AG09319 (cell line): ENCODE measurements around the gene PDZD2.
"Not testable (repeated sequence)": the region's sequence is repeated elsewhere in the genome, so short reads cannot be mapped to it uniquely, and the experiment has no call there.

ENCODE experiments used
- DNase-seq: peaks from one replicate; pipeline ENCODE4 v3.0.0-alpha.2; 2010; ENCODE audit warnings: low read depth; ENCODE audit errors: extremely low read depth
- CTCF ChIP-seq: IDR thresholded peaks from 2 replicates; pipeline ENCODE4 v1.5.1; 2011; ENCODE audit warnings: low read depth, mild to moderate bottlenecking, inconsistent platforms, low read length, moderate library complexity

PDZD2 gene

DNA sequence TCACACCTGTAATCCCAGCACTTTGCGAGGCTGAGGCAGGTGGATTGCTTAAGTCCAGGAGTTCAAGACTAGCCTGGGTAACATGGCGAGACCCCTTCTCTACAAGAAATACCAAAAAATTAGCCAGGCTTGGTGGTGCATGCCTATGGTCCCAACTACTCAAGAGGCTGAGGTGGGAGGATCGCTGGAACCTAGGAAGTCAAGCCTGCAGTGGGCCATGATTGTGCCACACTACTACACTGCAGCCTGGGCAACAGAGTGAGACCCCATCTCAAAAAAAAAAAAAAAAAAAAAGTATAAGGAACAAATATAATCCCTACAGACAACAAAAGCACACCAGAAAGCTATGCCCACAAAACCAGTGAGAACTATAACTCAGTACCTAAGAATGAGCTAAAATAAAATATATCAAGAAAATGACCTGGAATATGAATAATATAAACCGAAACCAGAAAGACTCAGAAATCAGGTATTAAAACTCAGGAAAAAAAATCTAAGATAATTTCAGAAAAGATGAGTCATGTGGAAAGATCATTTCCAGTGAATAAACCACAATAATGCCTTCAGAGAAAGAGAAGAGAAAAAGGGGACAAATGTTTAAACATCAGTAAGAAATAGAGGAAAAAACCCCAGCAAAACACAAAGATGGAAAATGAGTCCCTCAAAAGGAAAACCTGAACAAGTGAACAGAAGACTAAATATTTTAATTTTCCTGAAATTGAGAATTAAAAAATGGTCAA, 477.8 kb downstream of the PDZD2 start:
- no peak for DNase-seq
- no peak for TF ChIP-seq CTCF

- not testable (repeated sequence) for DNase-seq
These were observed 480.0 kb downstream of the PDZD2 start for GRCh38 chr5:32118922-32119321.

- no peak for TF ChIP-seq CTCF
These were observed 484.3 kb downstream of the PDZD2 start for GRCh38 chr5:32123058-32123805.

GRCh38 chr5:32123889-32124676, 485.2 kb downstream of the PDZD2 start:
- DNase-seq, result no peak
- TF ChIP-seq CTCF, result no peak

More at GRCh38 chr5:32123058-32123805, 484.3 kb downstream of the PDZD2 start:
- DNase-seq, result no peak

DNA sequence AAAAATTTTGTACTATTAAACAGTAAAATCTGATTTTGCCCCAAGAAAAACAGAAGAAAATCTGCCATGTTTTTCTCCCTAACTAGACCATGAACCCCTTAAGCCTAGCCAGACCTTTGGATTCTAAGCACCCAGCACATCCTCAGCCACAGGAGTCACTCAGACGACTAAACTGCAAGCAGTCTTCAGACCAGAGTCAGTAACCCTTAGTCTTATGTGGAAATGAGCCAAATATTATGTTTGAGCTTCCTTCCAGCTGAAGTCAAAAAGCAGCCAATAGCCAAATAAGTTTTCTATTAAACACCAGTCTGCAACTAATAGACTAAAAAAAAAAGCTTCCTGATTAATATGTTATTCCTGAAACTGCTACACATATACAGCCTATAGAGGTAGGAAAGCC, 487.8 kb downstream of the PDZD2 start:
- no peak for TF ChIP-seq CTCF
- DNase-seq, result no peak

DNA sequence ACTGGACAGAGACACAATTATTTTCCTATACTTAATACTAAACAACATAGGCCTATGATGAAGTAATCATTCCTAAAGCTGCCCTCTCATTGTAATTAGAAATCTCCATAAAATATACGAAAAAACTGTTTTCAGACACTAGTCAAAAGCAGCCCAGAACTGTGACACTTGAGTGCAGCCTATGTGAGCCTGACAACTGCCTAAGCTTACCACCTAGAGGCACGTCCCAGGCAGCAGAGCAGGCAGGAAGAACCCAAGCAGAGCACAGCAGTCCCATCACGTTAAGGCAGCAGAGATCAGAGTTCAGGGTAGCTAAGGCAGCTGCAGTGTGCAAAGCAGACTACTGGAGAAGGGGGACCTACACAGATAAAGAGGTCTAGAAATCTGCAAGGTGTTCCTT, 488.8 kb downstream of the PDZD2 start:
- TF ChIP-seq CTCF, result no peak
- DNase-seq, result no peak

GRCh38 chr5:32129074-32129598, 490.2 kb downstream of the PDZD2 start:
- no peak for TF ChIP-seq CTCF
- DNase-seq, result no peak
